ENCODE results near the gene SLC17A8.

Gene SLC17A8

DNA sequence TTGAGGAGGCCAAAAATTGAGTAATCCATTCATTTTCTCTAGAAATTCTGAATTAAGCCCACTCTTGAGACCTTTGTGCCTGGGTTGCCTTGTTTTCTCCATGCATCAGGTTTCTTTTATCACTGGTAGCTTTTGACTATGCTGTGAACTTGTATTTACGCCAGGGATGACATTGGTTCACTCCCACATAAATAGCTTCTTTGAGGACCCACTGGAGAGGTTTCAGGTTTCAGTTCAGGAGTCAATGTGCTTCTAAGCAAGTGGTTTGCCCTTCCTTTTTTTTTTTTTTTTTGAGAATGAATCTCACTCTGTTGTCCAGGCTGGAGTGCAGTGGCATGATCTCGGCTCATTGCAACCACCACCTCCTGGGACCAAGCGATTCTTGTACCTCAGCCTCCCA lies 10.2 kb upstream of the SLC17A8 start:
- Mint-ChIP-seq H3K9me3 (peaks cover 0 to 3% of the 10 kb centered on the region in 2 donors), H3K36me3 (peaks cover 6 to 7% of the 10 kb centered on the region in 2 donors), H3K27ac (no peak overlapping the region), H3K4me1 (no peaks in the 10 kb centered on the region), H3K27me3 (no peaks in the 10 kb centered on the region), H3K4me3 (no peak overlapping the region)
- no peak for DNase-seq
- no peak for ATAC-seq (replicated peaks)

DNA sequence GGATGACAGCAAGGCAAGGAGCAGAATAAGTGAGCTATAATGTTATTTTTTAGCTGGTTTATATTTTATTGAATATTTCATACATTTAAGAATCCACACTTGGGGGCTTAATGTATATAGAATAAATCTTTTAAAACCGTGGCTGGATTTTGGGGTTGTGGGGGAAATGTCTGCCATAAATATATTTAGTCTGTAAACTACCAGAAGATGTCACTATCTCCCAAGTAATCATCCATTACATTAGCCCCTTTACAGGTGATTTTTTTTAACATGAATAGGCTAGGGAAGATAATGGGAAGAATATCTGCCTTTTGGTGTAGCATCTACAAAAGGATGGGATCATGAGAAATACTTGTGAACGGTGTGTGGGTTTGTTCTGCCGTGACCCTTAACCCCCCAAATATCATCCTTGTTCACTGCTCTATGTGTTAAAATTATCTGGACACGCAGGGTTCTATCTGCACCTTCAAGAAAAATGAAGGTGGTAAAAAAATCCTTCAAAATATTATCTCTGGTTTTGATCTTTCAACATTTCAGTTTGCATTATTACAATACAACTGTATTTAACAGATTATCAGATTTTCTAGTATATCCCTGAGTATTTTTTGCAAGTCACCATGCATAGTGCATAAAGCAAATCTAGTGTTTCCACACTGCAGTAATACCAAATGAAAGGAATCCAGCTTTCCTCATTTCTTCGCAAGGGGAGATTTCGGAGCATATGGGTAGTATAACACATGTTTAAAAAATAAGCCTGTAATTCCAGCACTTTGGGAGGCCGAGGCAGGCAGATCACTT lies 8.0 kb upstream of the SLC17A8 start:
- Mint-ChIP-seq H3K36me3 (no peaks in the 10 kb centered on the region), H3K9me3 (no peaks in the 10 kb centered on the region), H3K27ac (no peak overlapping the region), H3K4me3 (no peak overlapping the region), H3K4me1 (no peaks in the 10 kb centered on the region), H3K27me3 (peaks cover 8 to 10% of the 10 kb centered on the region in 2 donors)
- ATAC-seq (replicated peaks): no peak
- no peak for DNase-seq

DNA sequence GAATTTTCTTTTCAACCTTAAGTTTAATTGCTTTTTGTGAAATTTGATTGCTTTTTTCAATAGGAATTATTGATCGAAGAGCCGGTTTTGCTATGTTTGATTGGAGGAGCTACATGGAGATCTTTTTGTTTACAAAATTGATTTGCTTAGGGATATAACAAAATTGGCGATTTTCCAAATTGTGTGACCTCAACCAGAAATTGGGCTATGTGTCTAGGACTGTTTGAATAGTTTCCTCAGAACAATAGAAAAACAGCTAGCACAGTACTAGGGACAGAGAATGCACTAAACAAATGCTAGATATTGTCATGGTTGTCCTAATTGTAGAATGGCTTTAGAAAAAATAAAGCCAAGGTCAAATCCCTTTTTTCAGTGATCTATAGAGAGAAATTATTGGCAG lies 2.4 kb downstream of the SLC17A8 start:
- Mint-ChIP-seq H3K27me3 (peaks cover 34 to 43% of the 10 kb centered on the region in 2 donors), H3K27ac (no peak overlapping the region), H3K9me3 (no peaks in the 10 kb centered on the region), H3K4me1 (no peaks in the 10 kb centered on the region), H3K4me3 (no peak overlapping the region), H3K36me3 (no peaks in the 10 kb centered on the region)
- no peak for ATAC-seq (replicated peaks)
- DNase-seq: no peak

DNA sequence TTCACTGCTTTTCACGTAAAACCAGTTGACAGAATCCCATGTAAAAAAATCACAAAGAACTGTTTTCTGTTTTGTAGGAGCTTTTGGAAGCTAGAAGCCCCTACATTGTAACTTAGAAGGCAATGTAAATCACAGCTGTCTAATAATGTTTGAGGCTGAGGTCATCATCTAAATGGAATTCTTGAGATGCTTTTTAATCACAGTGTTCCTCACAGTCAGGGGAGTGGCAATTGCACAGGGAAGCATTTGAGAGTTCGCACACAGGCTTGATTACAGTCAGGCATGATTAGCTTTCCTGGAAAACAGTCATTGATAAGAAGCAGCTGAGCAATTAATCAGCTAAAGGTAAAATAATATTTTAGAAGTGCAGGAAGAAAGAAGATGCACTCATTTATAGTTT lies 2.9 kb downstream of the SLC17A8 start:
- Mint-ChIP-seq H3K27me3 (peaks cover 39 to 40% of the 10 kb centered on the region in 2 donors), H3K4me3 (no peak overlapping the region), H3K36me3 (no peaks in the 10 kb centered on the region), H3K9me3 (peaks cover 0 to 2% of the 10 kb centered on the region in 2 donors), H3K4me1 (no peaks in the 10 kb centered on the region), H3K27ac (no peak overlapping the region)
- DNase-seq: no peak
- no peak for ATAC-seq (replicated peaks)

DNA sequence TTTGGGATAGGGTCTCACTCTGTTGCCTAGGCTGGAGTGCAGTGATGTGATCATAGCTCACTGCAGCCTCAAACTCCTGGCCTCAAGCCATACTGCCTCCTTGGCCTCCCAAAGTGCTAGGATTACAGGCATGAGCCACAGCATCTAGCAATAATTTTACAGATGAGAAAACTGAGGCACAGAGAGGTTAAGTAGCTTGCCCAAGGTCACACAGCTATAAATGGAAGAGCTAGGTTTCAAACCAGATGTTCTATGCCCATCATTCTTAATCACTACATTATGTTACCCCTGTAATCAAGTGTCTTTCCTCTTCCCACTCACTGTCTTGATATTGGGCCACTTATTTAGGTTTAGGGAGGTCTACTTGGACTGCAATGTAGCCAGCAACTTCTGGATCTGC lies 3.6 kb downstream of the SLC17A8 start:
- Mint-ChIP-seq H3K27me3 (peaks cover 35 to 39% of the 10 kb centered on the region in 2 donors), H3K27ac (no peak overlapping the region), H3K36me3 (no peaks in the 10 kb centered on the region), H3K4me3 (no peak overlapping the region), H3K9me3 (peaks cover 0 to 2% of the 10 kb centered on the region in 2 donors), H3K4me1 (no peaks in the 10 kb centered on the region)
- DNase-seq (no peak), ATAC-seq (replicated peaks) (no peak)

DNA sequence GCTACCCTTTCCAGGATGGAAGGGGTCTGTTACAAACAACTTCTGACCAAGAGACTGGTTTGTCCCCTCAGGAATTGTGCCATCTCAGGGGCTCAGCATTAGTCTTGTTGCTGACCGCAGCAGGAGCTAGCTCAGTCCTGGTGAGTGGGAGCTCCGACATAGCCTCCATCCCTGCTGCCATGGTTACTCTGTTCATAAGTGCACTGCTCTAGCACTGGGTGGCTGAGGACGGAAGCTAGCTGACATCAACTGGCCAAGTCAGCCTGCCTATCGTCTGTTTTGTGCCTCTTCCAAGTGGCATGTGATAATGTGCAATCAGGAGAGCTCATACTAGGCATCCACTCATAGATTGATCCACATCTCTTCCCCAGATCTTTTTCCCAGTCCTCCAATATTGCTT lies 7.5 kb downstream of the SLC17A8 start:
- peaks cover 18 to 20% of the 10 kb centered on the region in 2 donors for H3K27me3 Mint-ChIP-seq
- DNase-seq (no peak), ATAC-seq (replicated peaks) (no peak)
- no peaks in the 10 kb centered on the region for H3K4me1 Mint-ChIP-seq
- peaks cover 0 to 2% of the 10 kb centered on the region in 2 donors for H3K9me3 Mint-ChIP-seq
- H3K36me3 Mint-ChIP-seq: no peaks in the 10 kb centered on the region
- no peak overlapping the region for H3K4me3 Mint-ChIP-seq
- no peak overlapping the region for H3K27ac Mint-ChIP-seq

DNA sequence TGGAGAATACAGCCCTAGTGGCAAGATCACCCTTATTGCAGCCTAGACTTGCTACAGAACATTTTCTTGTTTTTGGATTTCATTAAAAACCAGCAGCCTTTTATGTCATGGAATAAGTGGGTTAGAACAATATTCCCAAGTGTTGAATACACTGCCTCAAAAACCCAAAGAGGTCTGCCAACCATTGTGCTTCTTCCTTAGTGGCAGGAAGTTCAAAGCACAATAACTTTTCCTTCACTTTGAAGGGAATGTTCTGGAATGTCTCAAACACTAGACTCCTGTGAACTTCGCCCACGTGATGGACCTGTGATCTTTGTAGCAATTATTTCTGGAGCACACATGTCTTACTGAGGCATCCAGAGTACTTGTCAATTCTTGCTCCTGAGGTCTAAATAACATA lies 8.5 kb downstream of the SLC17A8 start:
- Mint-ChIP-seq H3K4me1 (no peaks in the 10 kb centered on the region), H3K27me3 (peaks cover 18% of the 10 kb centered on the region in 2 donors), H3K27ac (no peak overlapping the region), H3K4me3 (no peak overlapping the region), H3K36me3 (no peaks in the 10 kb centered on the region), H3K9me3 (peaks cover 4 to 5% of the 10 kb centered on the region in 2 donors)
- no peak for DNase-seq
- no peak for ATAC-seq (replicated peaks)

DNA sequence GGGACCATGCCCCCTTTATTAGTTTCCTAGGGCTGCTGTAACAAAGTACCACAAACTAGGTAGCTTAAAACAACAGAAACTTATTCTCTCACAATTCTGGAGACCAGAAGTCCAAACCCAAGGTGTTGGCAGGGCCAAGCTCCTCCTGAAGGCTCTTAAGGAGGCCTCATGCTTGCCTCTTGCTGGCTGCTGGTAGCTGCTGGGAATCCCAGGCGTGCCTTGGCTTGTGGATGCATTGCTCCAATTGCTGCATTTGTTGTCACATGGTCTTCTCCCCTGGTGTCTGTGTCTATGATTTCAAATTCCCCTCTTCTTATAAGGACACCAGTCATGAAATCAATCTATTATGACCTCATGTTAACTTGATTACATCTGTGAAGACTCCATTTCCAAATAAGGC lies 11.2 kb downstream of the SLC17A8 start:
- Mint-ChIP-seq H3K36me3 (no peaks in the 10 kb centered on the region), H3K27ac (no peak overlapping the region), H3K4me1 (no peaks in the 10 kb centered on the region), H3K27me3 (peaks cover 5 to 6% of the 10 kb centered on the region in 2 donors), H3K4me3 (no peak overlapping the region), H3K9me3 (peaks cover 4 to 5% of the 10 kb centered on the region in 2 donors)
- DNase-seq (no peak), ATAC-seq (replicated peaks) (no peak)

DNA sequence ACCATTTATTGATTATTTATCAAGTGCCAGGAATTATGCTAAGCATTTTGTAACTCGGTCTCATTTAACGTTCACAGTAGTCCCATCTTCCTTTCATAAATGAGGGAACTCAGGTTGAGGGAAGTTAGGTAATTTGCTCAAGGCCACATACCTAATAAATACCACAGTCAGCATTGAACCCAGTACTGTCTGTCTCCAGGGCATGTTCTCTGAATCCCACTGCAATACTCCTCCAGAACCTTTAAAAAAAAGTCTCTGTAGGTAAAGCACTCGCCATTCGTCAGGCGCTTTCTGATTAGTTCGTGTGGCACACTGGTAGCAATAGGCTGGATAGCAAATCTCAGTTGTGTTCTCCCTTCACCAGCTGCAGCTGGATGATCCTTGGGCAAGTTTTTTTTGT lies 14.3 kb downstream of the SLC17A8 start:
- Mint-ChIP-seq H3K36me3 (no peaks in the 10 kb centered on the region), H3K27ac (no peak overlapping the region), H3K4me1 (no peaks in the 10 kb centered on the region), H3K9me3 (peaks cover 4% of the 10 kb centered on the region in 2 donors), H3K27me3 (peaks cover 0 to 10% of the 10 kb centered on the region in 2 donors), H3K4me3 (no peak overlapping the region)
- ATAC-seq (replicated peaks) (no peak), DNase-seq (no peak)

DNA sequence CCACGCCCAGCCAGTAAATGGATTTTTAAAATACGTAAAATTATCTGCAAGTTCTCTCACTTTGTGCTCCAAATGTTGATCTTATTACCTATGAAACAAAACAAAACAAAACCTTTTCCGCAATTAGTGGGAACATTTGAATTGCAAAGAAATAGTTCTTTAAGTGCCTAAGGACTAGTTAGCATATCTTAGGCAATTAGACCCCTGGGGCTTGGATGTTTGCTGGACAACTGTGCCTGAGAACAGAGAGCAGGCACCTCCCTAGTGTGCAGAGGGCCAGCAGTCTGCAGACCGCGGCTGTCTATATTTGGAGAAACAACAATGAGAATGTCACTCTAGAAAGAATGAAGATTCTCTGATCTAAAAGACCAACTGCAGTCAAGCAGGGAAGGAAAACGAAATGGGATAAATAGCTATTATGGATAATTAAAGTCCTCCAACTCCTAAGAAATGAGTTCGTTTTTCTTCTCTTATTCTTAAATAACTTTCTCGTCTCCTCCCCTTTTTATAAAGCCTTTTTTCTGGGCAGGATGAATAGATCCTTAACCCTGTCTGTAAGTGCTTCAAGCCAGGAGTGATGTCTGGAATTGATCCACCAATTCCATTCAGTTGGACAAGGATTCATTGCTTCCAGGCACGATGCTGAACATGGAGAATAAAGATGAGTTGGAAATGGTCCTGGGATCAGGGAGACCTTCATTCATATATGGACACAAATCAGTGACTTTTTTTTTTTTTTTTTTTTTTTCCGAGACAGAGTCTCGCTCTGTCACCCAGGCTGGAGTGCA lies 16.2 kb downstream of the SLC17A8 start:
- no peaks in the 10 kb centered on the region for H3K4me1 Mint-ChIP-seq
- H3K9me3 Mint-ChIP-seq: peaks cover 4% of the 10 kb centered on the region in 2 donors
- no peak overlapping the region for H3K27ac Mint-ChIP-seq
- no peaks in the 10 kb centered on the region for H3K36me3 Mint-ChIP-seq
- ATAC-seq (replicated peaks) (no peak), DNase-seq (no peak)
- H3K4me3 Mint-ChIP-seq: no peak overlapping the region
- H3K27me3 Mint-ChIP-seq: peaks cover 4 to 10% of the 10 kb centered on the region in 2 donors

DNA sequence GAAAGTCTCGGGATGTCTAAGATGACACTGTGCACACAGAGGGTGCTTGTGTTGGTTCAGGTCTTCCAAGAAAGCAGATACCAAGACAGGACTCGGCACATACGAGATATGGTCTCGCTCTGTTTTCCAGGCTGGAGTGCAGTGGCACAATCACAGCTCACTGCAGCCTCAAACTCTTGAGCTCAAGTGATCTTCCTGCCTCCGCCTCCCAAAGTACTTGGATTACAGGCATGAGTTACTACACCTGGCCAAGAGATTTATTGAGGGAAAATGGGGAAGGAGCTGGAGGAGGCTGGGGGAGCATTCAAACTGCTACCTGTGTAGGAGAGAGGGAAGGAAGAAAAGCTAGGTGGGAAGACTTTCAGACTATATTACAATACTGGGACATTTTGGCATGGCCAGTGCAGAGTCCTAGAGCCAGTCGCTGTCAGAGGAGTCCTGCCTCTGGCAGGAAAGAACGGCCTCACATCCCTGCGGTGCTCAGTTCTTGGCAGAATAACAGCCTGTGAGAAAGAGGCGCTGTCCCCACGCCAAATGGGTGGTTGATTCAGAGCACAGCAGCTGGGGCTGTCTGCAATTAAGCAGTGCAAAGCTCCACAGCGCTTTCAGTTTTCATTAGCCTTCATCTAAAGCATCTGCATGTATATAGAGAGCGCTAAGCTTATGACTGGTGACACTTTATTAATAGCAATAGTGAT lies 18.3 kb downstream of the SLC17A8 start:
- DNase-seq (no peak), ATAC-seq (replicated peaks) (no peak)
- Mint-ChIP-seq H3K27me3 (peaks cover 5 to 7% of the 10 kb centered on the region in 2 donors), H3K27ac (no peak overlapping the region), H3K36me3 (no peaks in the 10 kb centered on the region), H3K9me3 (no peaks in the 10 kb centered on the region), H3K4me3 (no peak overlapping the region), H3K4me1 (no peaks in the 10 kb centered on the region)

DNA sequence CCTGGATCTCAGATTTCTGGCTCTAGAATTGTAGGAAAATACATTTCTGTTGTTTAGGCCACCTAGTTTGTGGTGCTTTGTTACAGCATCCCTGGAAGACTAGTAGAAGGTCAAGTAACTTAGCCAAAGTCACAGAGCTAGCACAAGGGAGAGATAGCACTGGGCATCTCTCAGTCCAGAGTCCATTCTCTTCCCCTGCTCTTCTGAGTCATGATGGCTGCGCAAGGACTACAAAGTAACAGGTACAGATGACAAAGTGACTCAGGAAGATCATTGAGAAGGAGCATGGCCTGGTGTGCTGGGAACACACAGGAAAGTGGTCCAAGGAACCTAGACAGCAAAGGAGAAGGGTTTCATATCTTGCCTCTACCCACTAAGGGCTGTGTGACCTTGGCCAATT lies 19.3 kb downstream of the SLC17A8 start:
- H3K4me3 Mint-ChIP-seq: no peak overlapping the region
- ATAC-seq (replicated peaks) (no peak), DNase-seq (no peak)
- no peaks in the 10 kb centered on the region for H3K9me3 Mint-ChIP-seq
- no peaks in the 10 kb centered on the region for H3K36me3 Mint-ChIP-seq
- H3K27ac Mint-ChIP-seq: no peak overlapping the region
- peaks cover 0 to under 1% of the 10 kb centered on the region in 2 donors for H3K4me1 Mint-ChIP-seq
- H3K27me3 Mint-ChIP-seq: peaks cover 5 to 7% of the 10 kb centered on the region in 2 donors

DNA sequence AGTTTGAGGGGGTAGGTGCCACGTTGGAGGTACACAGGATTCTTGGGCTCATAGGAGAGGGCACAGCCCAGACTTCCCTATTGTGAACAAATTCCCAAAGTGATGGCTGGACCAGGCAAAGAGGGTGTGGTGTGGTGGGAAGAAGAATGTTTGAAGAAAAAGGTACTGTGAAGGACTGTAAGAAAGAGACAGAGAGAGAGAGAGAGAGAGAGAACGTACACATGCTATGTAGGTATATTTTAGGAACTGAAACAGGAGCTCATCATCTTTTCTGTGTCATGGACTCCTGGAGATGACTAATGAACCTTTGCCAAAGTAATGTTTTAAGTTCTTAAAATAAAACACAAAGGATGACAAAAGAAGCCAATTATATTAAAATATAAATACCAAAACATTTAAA lies 24.5 kb downstream of the SLC17A8 start:
- peaks cover 0 to 7% of the 10 kb centered on the region in 2 donors for H3K27me3 Mint-ChIP-seq
- DNase-seq (no peak), ATAC-seq (replicated peaks) (peak; percentile 46 to 74)
- peaks cover 0 to 3% of the 10 kb centered on the region in 2 donors for H3K4me1 Mint-ChIP-seq
- no peak overlapping the region for H3K27ac Mint-ChIP-seq
- H3K9me3 Mint-ChIP-seq: no peaks in the 10 kb centered on the region
- no peak overlapping the region for H3K4me3 Mint-ChIP-seq
- no peaks in the 10 kb centered on the region for H3K36me3 Mint-ChIP-seq

DNA sequence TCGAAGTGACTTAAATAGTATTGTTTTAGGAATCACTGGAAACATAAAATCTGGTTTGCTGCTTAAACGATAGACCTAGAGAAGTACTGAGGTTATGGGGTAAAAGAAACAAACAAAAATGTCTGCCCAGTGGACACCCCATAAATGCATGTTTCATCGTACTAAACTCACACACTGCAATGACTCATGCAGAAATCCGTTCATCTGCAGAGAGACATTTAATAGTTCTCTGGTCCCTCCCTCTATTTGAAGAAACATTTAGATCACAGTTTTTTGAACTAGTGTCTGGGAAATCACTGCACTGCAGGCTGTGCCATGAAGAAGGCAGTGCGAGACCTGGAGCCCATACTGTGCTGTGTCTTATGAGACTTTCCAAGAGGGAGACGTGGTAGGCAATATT lies 25.5 kb downstream of the SLC17A8 start:
- Mint-ChIP-seq H3K4me3 (no peak overlapping the region), H3K36me3 (no peaks in the 10 kb centered on the region), H3K27ac (no peak overlapping the region), H3K27me3 (peaks cover 0 to 7% of the 10 kb centered on the region in 2 donors), H3K9me3 (no peaks in the 10 kb centered on the region), H3K4me1 (peaks cover 0 to 3% of the 10 kb centered on the region in 2 donors)
- no peak for ATAC-seq (replicated peaks)
- no peak for DNase-seq
